ENCODE data around the gene SEC24C. TPM values are rescaled to one million over a fixed set of nuclear protein-coding genes. Genes with fewer than 3 reads are reported as not detected.
A peak's percentile ranks its signal among the peaks of the same experiment; 100 is the strongest.

Gene SEC24C
- total RNA-seq, 1 donor from 2014 or later, result 102 TPM

GRCh38 chr10:73765066-73765465, 20.9 kb downstream of the SEC24C start:
- H3K4me3 Mint-ChIP-seq (ENCODE audit: unreplicated experiment), result peak overlapping the region; percentile 10
- no peak overlapping the region for H3K27ac Mint-ChIP-seq (ENCODE audit: unreplicated experiment)
- no peak for TF ChIP-seq CTCF (IDR thresholded peaks at IDR 0.05; ENCODE audit: unreplicated experiment)
- peaks cover 14% of the 10 kb centered on the region for H3K4me1 Mint-ChIP-seq (ENCODE audit: unreplicated experiment)
- H3K9me3 Mint-ChIP-seq (ENCODE audit: unreplicated experiment), result no peaks in the 10 kb centered on the region
- H3K27me3 Mint-ChIP-seq (ENCODE audit: unreplicated experiment), result peaks cover 19% of the 10 kb centered on the region
- peaks cover 81% of the 10 kb centered on the region for H3K36me3 Mint-ChIP-seq (ENCODE audit: low read depth, unreplicated experiment)
- no peak for DNase-seq (ENCODE audit: low spot score)

GRCh38 chr10:73768881-73769280, 24.7 kb downstream of the SEC24C start:
- peaks cover 67% of the 10 kb centered on the region for H3K36me3 Mint-ChIP-seq (ENCODE audit: low read depth, unreplicated experiment)
- no peak for DNase-seq (ENCODE audit: low spot score)
- H3K27ac Mint-ChIP-seq (ENCODE audit: unreplicated experiment), result no peak overlapping the region

GRCh38 chr10:73769396-73769795, 25.2 kb downstream of the SEC24C start:
- Mint-ChIP-seq H3K9me3 (ENCODE audit: unreplicated experiment) (no peaks in the 10 kb centered on the region), H3K27ac (ENCODE audit: unreplicated experiment) (no peak overlapping the region), H3K4me3 (ENCODE audit: unreplicated experiment) (no peak overlapping the region), H3K4me1 (ENCODE audit: unreplicated experiment) (peaks cover 40% of the 10 kb centered on the region), H3K36me3 (ENCODE audit: low read depth, unreplicated experiment) (peaks cover 70% of the 10 kb centered on the region), H3K27me3 (ENCODE audit: unreplicated experiment) (peaks cover 26% of the 10 kb centered on the region)
- TF ChIP-seq CTCF (IDR thresholded peaks at IDR 0.05; ENCODE audit: unreplicated experiment), result no peak
- DNase-seq (ENCODE audit: low spot score), result no peak

More at GRCh38 chr10:73768881-73769280, 24.7 kb downstream of the SEC24C start:
- TF ChIP-seq CTCF (IDR thresholded peaks at IDR 0.05; ENCODE audit: unreplicated experiment), result no peak
- peaks cover 26% of the 10 kb centered on the region for H3K27me3 Mint-ChIP-seq (ENCODE audit: unreplicated experiment)
- peak overlapping the region; percentile 52 for H3K4me3 Mint-ChIP-seq (ENCODE audit: unreplicated experiment)
- no peaks in the 10 kb centered on the region for H3K9me3 Mint-ChIP-seq (ENCODE audit: unreplicated experiment)
- peaks cover 36% of the 10 kb centered on the region for H3K4me1 Mint-ChIP-seq (ENCODE audit: unreplicated experiment)

DNA sequence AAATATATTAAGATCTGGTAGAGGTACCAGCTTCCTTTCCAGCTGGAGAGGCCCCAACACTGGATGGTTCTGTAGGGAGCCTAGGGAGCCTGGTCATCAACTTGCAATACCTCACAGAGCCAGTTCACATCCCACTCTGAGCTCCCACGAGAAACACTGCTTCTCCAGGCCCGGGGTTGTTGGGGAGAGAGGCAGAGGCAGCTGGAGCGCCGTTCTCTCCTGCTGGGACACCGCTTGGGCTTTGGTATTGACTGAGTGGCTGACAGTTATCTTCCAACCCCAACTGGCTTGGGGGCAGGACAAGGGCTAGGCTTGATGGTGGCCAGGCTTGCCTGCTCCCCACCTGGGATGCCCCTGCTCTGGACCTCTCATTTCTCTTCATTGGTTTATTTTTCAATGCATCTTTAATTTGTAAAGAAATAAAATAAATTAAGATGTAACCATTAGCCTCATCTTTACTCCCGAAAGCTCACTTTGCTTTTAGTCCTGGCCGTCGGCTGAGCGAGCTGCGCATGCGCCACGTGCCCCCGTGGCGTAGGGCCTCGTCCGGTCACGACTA, 27.6 kb downstream of the SEC24C start:
- no peak for TF ChIP-seq CTCF (IDR thresholded peaks at IDR 0.05; ENCODE audit: unreplicated experiment)
- peaks cover 61% of the 10 kb centered on the region for H3K36me3 Mint-ChIP-seq (ENCODE audit: low read depth, unreplicated experiment)
- DNase-seq (ENCODE audit: low spot score), result peak; percentile 91

GRCh38 chr10:73772281-73773151, 28.3 kb downstream of the SEC24C start:
- Mint-ChIP-seq H3K36me3 (ENCODE audit: low read depth, unreplicated experiment) (peaks cover 62% of the 10 kb centered on the region), H3K27ac (ENCODE audit: unreplicated experiment) (peak overlapping the region; percentile 42), H3K27me3 (ENCODE audit: unreplicated experiment) (peaks cover 23% of the 10 kb centered on the region), H3K9me3 (ENCODE audit: unreplicated experiment) (no peaks in the 10 kb centered on the region), H3K4me1 (ENCODE audit: unreplicated experiment) (peaks cover 41% of the 10 kb centered on the region), H3K4me3 (ENCODE audit: unreplicated experiment) (peak overlapping the region; percentile 97)
- TF ChIP-seq CTCF (IDR thresholded peaks at IDR 0.05; ENCODE audit: unreplicated experiment), result no peak
- DNase-seq (ENCODE audit: low spot score), result peak; percentile 62

More for the DNA sequence above, 27.6 kb downstream of the SEC24C start:
- H3K9me3 Mint-ChIP-seq (ENCODE audit: unreplicated experiment), result no peaks in the 10 kb centered on the region
- H3K27ac Mint-ChIP-seq (ENCODE audit: unreplicated experiment), result peak overlapping the region; percentile 72
- peak overlapping the region; percentile 97 for H3K4me3 Mint-ChIP-seq (ENCODE audit: unreplicated experiment)
- H3K4me1 Mint-ChIP-seq (ENCODE audit: unreplicated experiment), result peaks cover 43% of the 10 kb centered on the region
- H3K27me3 Mint-ChIP-seq (ENCODE audit: unreplicated experiment), result peaks cover 23% of the 10 kb centered on the region
